ENCODE measurements around the gene SLC10A6. TPM values are rescaled to one million over a fixed set of nuclear protein-coding genes. Genes with fewer than 3 reads are reported as not detected.

The SLC10A6 gene
- total and polyA plus RNA-seq, 4 donors: 0.05 to 0.25 TPM; not detected in 2

- DNase-seq (ENCODE audit: low spot score): no peak
- Histone ChIP-seq H3K4me3 (ENCODE audit: low read depth in 1 of 3, low read length in 3 of 3) (no peak overlapping the region), H3K27me3 (ENCODE audit: control insufficient read depth in 4 of 4, insufficient read depth in 4 of 4, low read length in 3 of 4) (no peaks in the 10 kb centered on the region), H3K4me1 (ENCODE audit: control insufficient read depth in 4 of 4, insufficient read depth in 4 of 4, low read length in 3 of 4) (no peaks in the 10 kb centered on the region), H3K9ac (ENCODE audit: low read depth in 1 of 2, low read length in 2 of 2) (no peak overlapping the region), H3K27ac (ENCODE audit: low read depth in 1 of 2, low read length in 2 of 2) (no peak overlapping the region), H3K9me3 (ENCODE audit: control insufficient read depth in 4 of 4, low read length in 3 of 4) (no peaks in the 10 kb centered on the region), H3K36me3 (ENCODE audit: control insufficient read depth in 4 of 4, insufficient read depth in 3 of 4, low read depth in 1 of 4, low read length in 3 of 4) (no peaks in the 10 kb centered on the region)
- TF ChIP-seq NR2F2 (IDR thresholded peaks at IDR 0.05) (no peak), RAD21 (IDR thresholded peaks at IDR 0.05) (no peak)
- WGBS: 87% methylated on average over 5 of the region's 5 CpGs
Measured at GRCh38 chr4:86837691-86838503, 11.3 kb downstream of the SLC10A6 start.

GRCh38 chr4:86835677-86836076 is 13.5 kb downstream of the SLC10A6 start:
- H3K4me3 ChIP-seq (ENCODE audit: low read depth in 1 of 3, low read length in 3 of 3): no peak overlapping the region
- no peak overlapping the region for H3K27ac ChIP-seq (ENCODE audit: low read depth in 1 of 2, low read length in 2 of 2)
- DNase-seq (ENCODE audit: low spot score): no peak
- TF ChIP-seq REST (IDR thresholded peaks at IDR 0.05) (no peak), JUND (IDR thresholded peaks at IDR 0.05) (no peak), HNF4A (conservative IDR thresholded peaks at IDR 0.05) (no peak), FOXA1 (IDR thresholded peaks at IDR 0.05) (no peak), HNF4G (IDR thresholded peaks at IDR 0.05) (no peak), SP1 (IDR thresholded peaks at IDR 0.05) (no peak)
- H3K9me3 ChIP-seq (ENCODE audit: control insufficient read depth in 4 of 4, low read length in 3 of 4): no peaks in the 10 kb centered on the region
- H3K27me3 ChIP-seq (ENCODE audit: control insufficient read depth in 4 of 4, insufficient read depth in 4 of 4, low read length in 3 of 4): no peaks in the 10 kb centered on the region
- WGBS: 81% methylated on average over 3 of the region's 3 CpGs
- H3K9ac ChIP-seq (ENCODE audit: low read depth in 1 of 2, low read length in 2 of 2): no peak overlapping the region
- peaks cover 0 to 2% (median 0%) of the 10 kb centered on the region in 4 donors for H3K36me3 ChIP-seq (ENCODE audit: control insufficient read depth in 4 of 4, insufficient read depth in 3 of 4, low read depth in 1 of 4, low read length in 3 of 4)
- no peaks in the 10 kb centered on the region for H3K4me1 ChIP-seq (ENCODE audit: control insufficient read depth in 4 of 4, insufficient read depth in 4 of 4, low read length in 3 of 4)

GRCh38 chr4:86834901-86835300 is 14.3 kb downstream of the SLC10A6 start:
- 87% methylated on average over 3 of the region's 3 CpGs for WGBS
- TF ChIP-seq EGR1 (IDR thresholded peaks at IDR 0.05; ENCODE audit: low read depth in 2 of 2): no peak
- TF ChIP-seq HNF4A (conservative IDR thresholded peaks at IDR 0.05): no peak
- TF ChIP-seq RAD21 (IDR thresholded peaks at IDR 0.05): no peak
- TF ChIP-seq SP1 (IDR thresholded peaks at IDR 0.05): no peak
- TF ChIP-seq MAX (IDR thresholded peaks at IDR 0.05): no peak
- TF ChIP-seq ATF3 (IDR thresholded peaks at IDR 0.05): no peak
- TF ChIP-seq JUND (IDR thresholded peaks at IDR 0.05): no peak
- no peak for TF ChIP-seq NR2F2 (IDR thresholded peaks at IDR 0.05)
- no peak for TF ChIP-seq HNF4G (IDR thresholded peaks at IDR 0.05)
- TF ChIP-seq FOXA1 (IDR thresholded peaks at IDR 0.05): no peak
- TF ChIP-seq GABPA (IDR thresholded peaks at IDR 0.05 in 1 of 2, conservative IDR thresholded peaks at IDR 0.05 in 1 of 2): no peak
- no peak for TF ChIP-seq ZBTB33 (IDR thresholded peaks at IDR 0.05)
- TF ChIP-seq YY1 (IDR thresholded peaks at IDR 0.05): no peak
- no peak for TF ChIP-seq FOXA2 (IDR thresholded peaks at IDR 0.05)
- no peak for TF ChIP-seq CTCF (IDR thresholded peaks at IDR 0.05; ENCODE audit: low read depth, low read length, missing input control)
- H3K27ac ChIP-seq (ENCODE audit: low read depth in 1 of 2, low read length in 2 of 2): no peak overlapping the region
- DNase-seq (ENCODE audit: low spot score): no peak
- no peak overlapping the region for H3K9ac ChIP-seq (ENCODE audit: low read depth in 1 of 2, low read length in 2 of 2)
- H3K4me1 ChIP-seq (ENCODE audit: control insufficient read depth in 4 of 4, insufficient read depth in 4 of 4, low read length in 3 of 4): no peaks in the 10 kb centered on the region
- no peaks in the 10 kb centered on the region for H3K27me3 ChIP-seq (ENCODE audit: control insufficient read depth in 4 of 4, insufficient read depth in 4 of 4, low read length in 3 of 4)
- no peaks in the 10 kb centered on the region for H3K9me3 ChIP-seq (ENCODE audit: control insufficient read depth in 4 of 4, low read length in 3 of 4)
- H3K36me3 ChIP-seq (ENCODE audit: control insufficient read depth in 4 of 4, insufficient read depth in 3 of 4, low read depth in 1 of 4, low read length in 3 of 4): peaks cover 0 to 2% (median 0%) of the 10 kb centered on the region in 4 donors
- no peak overlapping the region for H3K4me3 ChIP-seq (ENCODE audit: low read depth in 1 of 3, low read length in 3 of 3)
